ENCODE measurements around the gene EPB41L2. TPM values are rescaled to one million over a fixed set of nuclear protein-coding genes. Genes with fewer than 3 reads are reported as not detected.

EPB41L2 gene
- total and polyA plus RNA-seq, 2 experiments from 2014 or later, result 76.2 to 91.7 TPM

DNA sequence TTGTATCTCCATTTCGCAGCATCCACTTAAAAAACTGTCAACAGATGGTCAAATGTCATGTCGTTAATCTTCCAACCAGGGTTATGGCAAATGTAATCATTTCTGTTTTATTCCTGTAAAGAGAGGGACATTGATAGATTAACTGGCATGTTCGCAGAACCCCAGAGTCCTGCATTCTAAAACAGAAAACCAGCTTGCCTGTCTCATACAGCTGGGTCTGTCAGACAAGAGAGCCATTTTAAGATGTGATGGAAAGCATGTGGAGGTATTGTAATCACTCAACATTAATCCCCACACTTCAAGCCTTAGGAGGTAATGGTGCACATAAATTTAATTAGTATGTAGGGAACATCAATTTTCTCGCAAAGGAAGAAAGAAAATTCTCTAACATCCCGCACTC, 231.4 kb downstream of the EPB41L2 start:
- Histone ChIP-seq H3K27me3 (ENCODE audit: insufficient read depth) (no peaks in the 10 kb centered on the region), H2AFZ (no peak overlapping the region), H3K4me1 (ENCODE audit: insufficient read depth) (0 out of 2 replicates have a peak, but pooled peaks cover under 1% of the 10 kb centered on the region), H4K20me1 (replicated peaks; ENCODE audit: insufficient read depth) (no peaks in the 10 kb centered on the region), H3K79me2 (replicated peaks; ENCODE audit: insufficient read depth) (no peaks in the 10 kb centered on the region), H3K9me2 (ENCODE audit: insufficient read depth) (peaks cover 30% of the 10 kb centered on the region), H3K4me3 (no peak overlapping the region), H3F3A (replicated peaks; ENCODE audit: low read depth) (no peaks in the 10 kb centered on the region), H3K4me2 (no peak overlapping the region), H3K27ac (ENCODE audit: low read depth) (no peak overlapping the region), H3K36me3 (ENCODE audit: insufficient read depth) (no peaks in the 10 kb centered on the region; the same call in 1 of the 2 replicates)
- no peak overlapping the region for H3K4me3 Mint-ChIP-seq
- TF ChIP-seq, protein P1, sequence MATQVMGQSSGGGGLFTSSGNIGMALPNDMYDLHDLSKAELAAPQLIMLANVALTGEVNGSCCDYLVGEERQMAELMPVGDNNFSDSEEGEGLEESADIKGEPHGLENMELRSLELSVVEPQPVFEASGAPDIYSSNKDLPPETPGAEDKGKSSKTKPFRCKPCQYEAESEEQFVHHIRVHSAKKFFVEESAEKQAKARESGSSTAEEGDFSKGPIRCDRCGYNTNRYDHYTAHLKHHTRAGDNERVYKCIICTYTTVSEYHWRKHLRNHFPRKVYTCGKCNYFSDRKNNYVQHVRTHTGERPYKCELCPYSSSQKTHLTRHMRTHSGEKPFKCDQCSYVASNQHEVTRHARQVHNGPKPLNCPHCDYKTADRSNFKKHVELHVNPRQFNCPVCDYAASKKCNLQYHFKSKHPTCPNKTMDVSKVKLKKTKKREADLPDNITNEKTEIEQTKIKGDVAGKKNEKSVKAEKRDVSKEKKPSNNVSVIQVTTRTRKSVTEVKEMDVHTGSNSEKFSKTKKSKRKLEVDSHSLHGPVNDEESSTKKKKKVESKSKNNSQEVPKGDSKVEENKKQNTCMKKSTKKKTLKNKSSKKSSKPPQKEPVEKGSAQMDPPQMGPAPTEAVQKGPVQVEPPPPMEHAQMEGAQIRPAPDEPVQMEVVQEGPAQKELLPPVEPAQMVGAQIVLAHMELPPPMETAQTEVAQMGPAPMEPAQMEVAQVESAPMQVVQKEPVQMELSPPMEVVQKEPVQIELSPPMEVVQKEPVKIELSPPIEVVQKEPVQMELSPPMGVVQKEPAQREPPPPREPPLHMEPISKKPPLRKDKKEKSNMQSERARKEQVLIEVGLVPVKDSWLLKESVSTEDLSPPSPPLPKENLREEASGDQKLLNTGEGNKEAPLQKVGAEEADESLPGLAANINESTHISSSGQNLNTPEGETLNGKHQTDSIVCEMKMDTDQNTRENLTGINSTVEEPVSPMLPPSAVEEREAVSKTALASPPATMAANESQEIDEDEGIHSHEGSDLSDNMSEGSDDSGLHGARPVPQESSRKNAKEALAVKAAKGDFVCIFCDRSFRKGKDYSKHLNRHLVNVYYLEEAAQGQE (IDR thresholded peaks at IDR 0.05; ENCODE audit: unreplicated experiment), result no peak
- no peak for TF ChIP-seq ZNF114 (CRISPR knock-in tag; IDR thresholded peaks at IDR 0.05)
- TF ChIP-seq EZH2phosphoT487 (IDR thresholded peaks at IDR 0.05; ENCODE audit: unreplicated experiment), result no peak
- TF ChIP-seq EZH2 (IDR thresholded peaks at IDR 0.05; ENCODE audit: low read depth, unreplicated experiment), result no peak
- TF ChIP-seq NANOG (IDR thresholded peaks at IDR 0.05; ENCODE audit: borderline replicate concordance), result no peak
- no peak for TF ChIP-seq ZNF331 (CRISPR knock-in tag; IDR thresholded peaks at IDR 0.05; ENCODE audit: low read depth)
- TF ChIP-seq, protein P2, sequence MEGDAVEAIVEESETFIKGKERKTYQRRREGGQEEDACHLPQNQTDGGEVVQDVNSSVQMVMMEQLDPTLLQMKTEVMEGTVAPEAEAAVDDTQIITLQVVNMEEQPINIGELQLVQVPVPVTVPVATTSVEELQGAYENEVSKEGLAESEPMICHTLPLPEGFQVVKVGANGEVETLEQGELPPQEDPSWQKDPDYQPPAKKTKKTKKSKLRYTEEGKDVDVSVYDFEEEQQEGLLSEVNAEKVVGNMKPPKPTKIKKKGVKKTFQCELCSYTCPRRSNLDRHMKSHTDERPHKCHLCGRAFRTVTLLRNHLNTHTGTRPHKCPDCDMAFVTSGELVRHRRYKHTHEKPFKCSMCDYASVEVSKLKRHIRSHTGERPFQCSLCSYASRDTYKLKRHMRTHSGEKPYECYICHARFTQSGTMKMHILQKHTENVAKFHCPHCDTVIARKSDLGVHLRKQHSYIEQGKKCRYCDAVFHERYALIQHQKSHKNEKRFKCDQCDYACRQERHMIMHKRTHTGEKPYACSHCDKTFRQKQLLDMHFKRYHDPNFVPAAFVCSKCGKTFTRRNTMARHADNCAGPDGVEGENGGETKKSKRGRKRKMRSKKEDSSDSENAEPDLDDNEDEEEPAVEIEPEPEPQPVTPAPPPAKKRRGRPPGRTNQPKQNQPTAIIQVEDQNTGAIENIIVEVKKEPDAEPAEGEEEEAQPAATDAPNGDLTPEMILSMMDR (conservative IDR thresholded peaks at IDR 0.05; ENCODE audit: low read depth in 2 of 2), result no peak
- no peak for ATAC-seq
- H3K9me3 Mint-ChIP-seq, result no peaks in the 10 kb centered on the region
- no peak overlapping the region for H3K27ac Mint-ChIP-seq
- no peak for DNase-seq (ENCODE audit: low spot score)
- no peaks in the 10 kb centered on the region for H3K36me3 Mint-ChIP-seq (ENCODE audit: low read depth)
- no peaks in the 10 kb centered on the region for H3K27me3 Mint-ChIP-seq (ENCODE audit: insufficient read depth, low read depth, poor library complexity)
- peaks cover 3% of the 10 kb centered on the region for H3K4me1 Mint-ChIP-seq

DNA sequence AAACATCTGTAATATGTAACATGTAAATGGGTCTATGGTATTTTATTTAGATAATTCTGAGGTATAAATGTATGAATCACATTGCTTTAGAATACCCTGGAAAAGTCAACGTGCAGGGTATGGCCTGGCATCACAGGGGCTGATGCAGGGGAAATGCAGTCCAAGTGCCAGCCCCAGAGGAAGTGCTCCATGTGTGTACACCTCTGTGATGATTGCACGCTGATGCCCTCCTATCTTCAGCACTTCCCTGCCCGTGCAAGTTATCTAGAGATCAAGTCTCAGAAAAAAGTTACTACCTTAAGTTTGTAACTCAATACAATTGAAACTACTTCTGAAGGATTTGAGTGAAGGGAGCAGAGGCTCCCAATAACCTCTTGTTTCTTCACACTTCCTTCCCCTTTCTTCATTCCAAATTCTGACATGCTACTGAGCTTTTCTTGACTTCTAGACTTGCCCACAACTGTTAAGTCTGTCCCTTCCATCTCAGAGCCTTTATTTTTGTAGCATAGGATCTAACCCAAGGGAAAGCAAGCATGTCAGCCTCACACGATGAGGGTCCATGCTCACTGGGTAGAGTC, 233.6 kb downstream of the EPB41L2 start:
- no peaks in the 10 kb centered on the region for H3K27me3 ChIP-seq (ENCODE audit: insufficient read depth)
- Mint-ChIP-seq H3K9me3 (no peaks in the 10 kb centered on the region), H3K4me1 (peaks cover 20% of the 10 kb centered on the region), H3K4me3 (no peak overlapping the region), H3K36me3 (ENCODE audit: low read depth) (no peaks in the 10 kb centered on the region), H3K27me3 (ENCODE audit: insufficient read depth, low read depth, poor library complexity) (peaks cover 2% of the 10 kb centered on the region), H3K27ac (no peak overlapping the region)
- peaks cover 12% of the 10 kb centered on the region for H3K4me1 ChIP-seq (ENCODE audit: insufficient read depth)
- no peak overlapping the region for H2AFZ ChIP-seq
- no peaks in the 10 kb centered on the region for H4K20me1 ChIP-seq (replicated peaks; ENCODE audit: insufficient read depth)
- no peak overlapping the region for H3K4me3 ChIP-seq
- peaks cover 37% of the 10 kb centered on the region for H3K9me2 ChIP-seq (ENCODE audit: insufficient read depth)
- no peak for ATAC-seq
- H3F3A ChIP-seq (replicated peaks; ENCODE audit: low read depth), result 0 out of 2 replicates have a peak, but pooled peaks cover 3% of the 10 kb centered on the region
- no peak overlapping the region for H3K4me2 ChIP-seq
- H3K36me3 ChIP-seq (ENCODE audit: insufficient read depth), result no peaks in the 10 kb centered on the region; the same call in 1 of the 2 replicates
- no peak overlapping the region for H3K27ac ChIP-seq (ENCODE audit: low read depth)
- DNase-seq (ENCODE audit: low spot score), result no peak
- no peaks in the 10 kb centered on the region for H3K79me2 ChIP-seq (replicated peaks; ENCODE audit: insufficient read depth)
- TF ChIP-seq EZH2 (IDR thresholded peaks at IDR 0.05; ENCODE audit: low read depth, unreplicated experiment) (no peak), ZNF114 (CRISPR knock-in tag; IDR thresholded peaks at IDR 0.05) (no peak), ZNF331 (CRISPR knock-in tag; IDR thresholded peaks at IDR 0.05; ENCODE audit: low read depth) (no peak), JUNB (IDR thresholded peaks at IDR 0.05; ENCODE audit: unreplicated experiment) (no peak), NANOG (IDR thresholded peaks at IDR 0.05; ENCODE audit: borderline replicate concordance) (no peak)
- TF ChIP-seq, protein P3, sequence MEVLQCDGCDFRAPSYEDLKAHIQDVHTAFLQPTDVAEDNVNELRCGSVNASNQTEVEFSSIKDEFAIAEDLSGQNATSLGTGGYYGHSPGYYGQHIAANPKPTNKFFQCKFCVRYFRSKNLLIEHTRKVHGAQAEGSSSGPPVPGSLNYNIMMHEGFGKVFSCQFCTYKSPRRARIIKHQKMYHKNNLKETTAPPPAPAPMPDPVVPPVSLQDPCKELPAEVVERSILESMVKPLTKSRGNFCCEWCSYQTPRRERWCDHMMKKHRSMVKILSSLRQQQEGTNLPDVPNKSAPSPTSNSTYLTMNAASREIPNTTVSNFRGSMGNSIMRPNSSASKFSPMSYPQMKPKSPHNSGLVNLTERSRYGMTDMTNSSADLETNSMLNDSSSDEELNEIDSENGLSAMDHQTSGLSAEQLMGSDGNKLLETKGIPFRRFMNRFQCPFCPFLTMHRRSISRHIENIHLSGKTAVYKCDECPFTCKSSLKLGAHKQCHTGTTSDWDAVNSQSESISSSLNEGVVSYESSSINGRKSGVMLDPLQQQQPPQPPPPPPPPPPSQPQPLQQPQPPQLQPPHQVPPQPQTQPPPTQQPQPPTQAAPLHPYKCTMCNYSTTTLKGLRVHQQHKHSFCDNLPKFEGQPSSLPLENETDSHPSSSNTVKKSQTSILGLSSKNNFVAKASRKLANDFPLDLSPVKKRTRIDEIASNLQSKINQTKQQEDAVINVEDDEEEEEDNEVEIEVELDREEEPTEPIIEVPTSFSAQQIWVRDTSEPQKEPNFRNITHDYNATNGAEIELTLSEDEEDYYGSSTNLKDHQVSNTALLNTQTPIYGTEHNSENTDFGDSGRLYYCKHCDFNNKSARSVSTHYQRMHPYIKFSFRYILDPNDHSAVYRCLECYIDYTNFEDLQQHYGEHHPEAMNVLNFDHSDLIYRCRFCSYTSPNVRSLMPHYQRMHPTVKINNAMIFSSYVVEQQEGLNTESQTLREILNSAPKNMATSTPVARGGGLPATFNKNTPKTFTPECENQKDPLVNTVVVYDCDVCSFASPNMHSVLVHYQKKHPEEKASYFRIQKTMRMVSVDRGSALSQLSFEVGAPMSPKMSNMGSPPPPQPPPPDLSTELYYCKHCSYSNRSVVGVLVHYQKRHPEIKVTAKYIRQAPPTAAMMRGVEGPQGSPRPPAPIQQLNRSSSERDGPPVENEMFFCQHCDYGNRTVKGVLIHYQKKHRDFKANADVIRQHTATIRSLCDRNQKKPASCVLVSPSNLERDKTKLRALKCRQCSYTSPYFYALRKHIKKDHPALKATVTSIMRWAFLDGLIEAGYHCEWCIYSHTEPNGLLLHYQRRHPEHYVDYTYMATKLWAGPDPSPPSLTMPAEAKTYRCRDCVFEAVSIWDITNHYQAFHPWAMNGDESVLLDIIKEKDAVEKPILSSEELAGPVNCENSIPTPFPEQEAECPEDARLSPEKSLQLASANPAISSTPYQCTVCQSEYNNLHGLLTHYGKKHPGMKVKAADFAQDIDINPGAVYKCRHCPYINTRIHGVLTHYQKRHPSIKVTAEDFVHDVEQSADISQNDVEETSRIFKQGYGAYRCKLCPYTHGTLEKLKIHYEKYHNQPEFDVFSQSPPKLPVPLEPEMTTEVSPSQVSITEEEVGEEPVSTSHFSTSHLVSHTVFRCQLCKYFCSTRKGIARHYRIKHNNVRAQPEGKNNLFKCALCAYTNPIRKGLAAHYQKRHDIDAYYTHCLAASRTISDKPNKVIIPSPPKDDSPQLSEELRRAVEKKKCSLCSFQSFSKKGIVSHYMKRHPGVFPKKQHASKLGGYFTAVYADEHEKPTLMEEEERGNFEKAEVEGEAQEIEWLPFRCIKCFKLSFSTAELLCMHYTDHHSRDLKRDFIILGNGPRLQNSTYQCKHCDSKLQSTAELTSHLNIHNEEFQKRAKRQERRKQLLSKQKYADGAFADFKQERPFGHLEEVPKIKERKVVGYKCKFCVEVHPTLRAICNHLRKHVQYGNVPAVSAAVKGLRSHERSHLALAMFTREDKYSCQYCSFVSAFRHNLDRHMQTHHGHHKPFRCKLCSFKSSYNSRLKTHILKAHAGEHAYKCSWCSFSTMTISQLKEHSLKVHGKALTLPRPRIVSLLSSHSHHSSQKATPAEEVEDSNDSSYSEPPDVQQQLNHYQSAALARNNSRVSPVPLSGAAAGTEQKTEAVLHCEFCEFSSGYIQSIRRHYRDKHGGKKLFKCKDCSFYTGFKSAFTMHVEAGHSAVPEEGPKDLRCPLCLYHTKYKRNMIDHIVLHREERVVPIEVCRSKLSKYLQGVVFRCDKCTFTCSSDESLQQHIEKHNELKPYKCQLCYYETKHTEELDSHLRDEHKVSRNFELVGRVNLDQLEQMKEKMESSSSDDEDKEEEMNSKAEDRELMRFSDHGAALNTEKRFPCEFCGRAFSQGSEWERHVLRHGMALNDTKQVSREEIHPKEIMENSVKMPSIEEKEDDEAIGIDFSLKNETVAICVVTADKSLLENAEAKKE (CRISPR knock-in tag; IDR thresholded peaks at IDR 0.05), result no peak

Data from GM23338 (cell line).